ENCODE results near the gene CDR2L.

DNA sequence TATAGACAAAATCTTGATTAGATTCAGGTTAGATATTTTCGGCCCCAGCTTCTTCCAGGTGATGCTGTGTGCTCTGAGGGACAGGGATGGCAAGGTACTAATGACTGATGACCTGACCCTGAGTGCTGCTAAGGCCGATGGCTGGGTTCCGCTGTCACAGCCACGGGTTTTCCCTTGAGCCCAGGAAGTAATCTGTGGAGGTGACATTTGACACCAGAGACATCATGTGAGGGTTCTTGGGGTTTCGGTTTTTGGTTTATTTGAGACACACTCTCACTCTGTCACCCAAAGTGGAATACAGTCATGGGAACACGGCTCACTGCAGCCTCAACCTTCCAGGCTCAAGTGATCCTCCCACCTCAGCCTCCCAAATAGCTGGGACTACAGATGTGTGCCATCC is 41.9 kb upstream of the CDR2L start:
- TF ChIP-seq, protein P1, sequence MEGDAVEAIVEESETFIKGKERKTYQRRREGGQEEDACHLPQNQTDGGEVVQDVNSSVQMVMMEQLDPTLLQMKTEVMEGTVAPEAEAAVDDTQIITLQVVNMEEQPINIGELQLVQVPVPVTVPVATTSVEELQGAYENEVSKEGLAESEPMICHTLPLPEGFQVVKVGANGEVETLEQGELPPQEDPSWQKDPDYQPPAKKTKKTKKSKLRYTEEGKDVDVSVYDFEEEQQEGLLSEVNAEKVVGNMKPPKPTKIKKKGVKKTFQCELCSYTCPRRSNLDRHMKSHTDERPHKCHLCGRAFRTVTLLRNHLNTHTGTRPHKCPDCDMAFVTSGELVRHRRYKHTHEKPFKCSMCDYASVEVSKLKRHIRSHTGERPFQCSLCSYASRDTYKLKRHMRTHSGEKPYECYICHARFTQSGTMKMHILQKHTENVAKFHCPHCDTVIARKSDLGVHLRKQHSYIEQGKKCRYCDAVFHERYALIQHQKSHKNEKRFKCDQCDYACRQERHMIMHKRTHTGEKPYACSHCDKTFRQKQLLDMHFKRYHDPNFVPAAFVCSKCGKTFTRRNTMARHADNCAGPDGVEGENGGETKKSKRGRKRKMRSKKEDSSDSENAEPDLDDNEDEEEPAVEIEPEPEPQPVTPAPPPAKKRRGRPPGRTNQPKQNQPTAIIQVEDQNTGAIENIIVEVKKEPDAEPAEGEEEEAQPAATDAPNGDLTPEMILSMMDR (IDR thresholded peaks at IDR 0.05 in 4 of 5, conservative IDR thresholded peaks at IDR 0.05 in 1 of 5): no peak
- TF ChIP-seq POLR2A (IDR thresholded peaks at IDR 0.05): no peak

Measured in gastrocnemius medialis (tissue), 4 donors.